ENCODE results near the gene IDH1.
"Not testable (repeated sequence)": the region's sequence is repeated elsewhere in the genome, so short reads cannot be mapped to it uniquely, and the experiment has no call there.

Gene IDH1

DNA sequence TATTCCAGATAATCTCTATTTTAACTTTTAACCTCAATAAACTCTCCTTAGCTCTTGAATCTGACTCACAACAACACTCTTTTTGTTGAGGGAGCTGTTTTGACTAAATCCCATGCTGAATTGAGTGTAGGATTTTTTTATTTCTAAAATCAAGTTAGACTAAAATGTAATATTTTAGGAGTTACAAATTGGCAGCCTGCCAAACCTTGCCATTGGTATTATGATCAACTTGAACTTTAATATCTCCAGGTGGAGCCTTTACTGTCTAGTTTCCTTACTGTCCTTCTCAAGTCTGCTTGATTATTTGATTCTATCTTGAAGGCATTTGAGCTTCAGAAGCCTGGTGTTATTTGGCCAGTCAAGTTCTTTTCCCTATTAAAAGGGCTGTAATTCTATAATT is 19.9 kb upstream of the IDH1 start:
- no peak overlapping the region for H2BK15ac ChIP-seq (ENCODE audit: low read length)
- H2BK5ac ChIP-seq (ENCODE audit: low read length), result no peak overlapping the region
- peaks cover 2% of the 10 kb centered on the region for H3K79me1 ChIP-seq (ENCODE audit: low read depth, low read length)
- no peak overlapping the region for H3K18ac ChIP-seq (ENCODE audit: low read length)
- peaks cover 16 to 85% of the 10 kb centered on the region in 2 donors for H3K36me3 ChIP-seq (replicated peaks in 1 of 2; ENCODE audit: control insufficient read depth in 2 of 2, insufficient read depth in 2 of 2, low read length in 2 of 2)
- no peak overlapping the region for H4K91ac ChIP-seq (ENCODE audit: low read depth, low read length, poor library complexity)
- DNase-seq (ENCODE audit: low spot score), result no peak
- H2BK120ac ChIP-seq (ENCODE audit: low read depth, low read length), result no peak overlapping the region
- H3K4me2 ChIP-seq (ENCODE audit: insufficient read depth, low read length, poor library complexity, severe bottlenecking), result no peak overlapping the region
- H3K9me3 ChIP-seq (replicated peaks in 1 of 2; ENCODE audit: control insufficient read depth in 2 of 2, insufficient read depth in 1 of 2, low read depth in 1 of 2, low read length in 2 of 2), result peaks cover 0 to 18% of the 10 kb centered on the region in 2 donors
- H2AFZ ChIP-seq (ENCODE audit: low read length), result no peak overlapping the region
- no peak overlapping the region for H3K4ac ChIP-seq (ENCODE audit: low read length)
- H3K27me3 ChIP-seq (ENCODE audit: control insufficient read depth in 3 of 3, insufficient read depth in 3 of 3, low read depth in 1 of 3, low read length in 3 of 3), result no peaks in the 10 kb centered on the region
- H2AK5ac ChIP-seq (ENCODE audit: low read depth, low read length), result no peak overlapping the region
- H3K9ac ChIP-seq (ENCODE audit: low read depth, low read length, poor library complexity), result no peak overlapping the region
- no peak overlapping the region for H3K4me3 ChIP-seq (ENCODE audit: low read length in 2 of 2)
- H3K4me1 ChIP-seq (ENCODE audit: control insufficient read depth in 2 of 2, insufficient read depth in 1 of 2, low read depth in 1 of 2, low read length in 2 of 2), result no peaks in the 10 kb centered on the region
- no peak overlapping the region for H2BK12ac ChIP-seq (ENCODE audit: low read length)
- no peak overlapping the region for H3K14ac ChIP-seq (ENCODE audit: low read length)
- H3K27ac ChIP-seq (replicated peaks; ENCODE audit: low read length), result no peak overlapping the region
- H4K8ac ChIP-seq (ENCODE audit: low read depth, low read length), result no peak overlapping the region
- H3K23ac ChIP-seq (ENCODE audit: low read depth, low read length, poor library complexity), result no peak overlapping the region

- H2BK15ac ChIP-seq (ENCODE audit: low read length), result no peak overlapping the region
- H2BK120ac ChIP-seq (ENCODE audit: low read depth, low read length), result no peak overlapping the region
- WGBS, 2 donors (ENCODE audit: extremely low coverage in 2 of 2, insufficient read length in 2 of 2, insufficient replicate concordance in 1 of 2), result no CpG with 5 or more reads among the region's 2 CpGs
- no peak overlapping the region for H3K23ac ChIP-seq (ENCODE audit: low read depth, low read length, poor library complexity)
- no peak overlapping the region for H2BK5ac ChIP-seq (ENCODE audit: low read length)
- no peak overlapping the region for H2AFZ ChIP-seq (ENCODE audit: low read length)
- no peak overlapping the region for H2BK12ac ChIP-seq (ENCODE audit: low read length)
- no peak overlapping the region for H3K9ac ChIP-seq (ENCODE audit: low read depth, low read length, poor library complexity)
- peaks cover 6 to 41% of the 10 kb centered on the region in 2 donors for H3K36me3 ChIP-seq (replicated peaks in 1 of 2; ENCODE audit: control insufficient read depth in 2 of 2, insufficient read depth in 2 of 2, low read length in 2 of 2)
- no peak overlapping the region for H4K8ac ChIP-seq (ENCODE audit: low read depth, low read length)
- peaks cover 4 to 6% of the 10 kb centered on the region in 2 donors for H3K4me1 ChIP-seq (ENCODE audit: control insufficient read depth in 2 of 2, insufficient read depth in 1 of 2, low read depth in 1 of 2, low read length in 2 of 2)
- H3K27me3 ChIP-seq (ENCODE audit: control insufficient read depth in 3 of 3, insufficient read depth in 3 of 3, low read depth in 1 of 3, low read length in 3 of 3), result no peaks in the 10 kb centered on the region
- no peak overlapping the region for H3K4ac ChIP-seq (ENCODE audit: low read length)
- no peak overlapping the region for H3K14ac ChIP-seq (ENCODE audit: low read length)
- no peak overlapping the region for H3K4me3 ChIP-seq (ENCODE audit: low read length in 2 of 2)
- no peak for DNase-seq (ENCODE audit: low spot score)
- no peak overlapping the region for H3K18ac ChIP-seq (ENCODE audit: low read length)
- H3K79me1 ChIP-seq (ENCODE audit: low read depth, low read length), result peaks cover 7% of the 10 kb centered on the region
- H3K27ac ChIP-seq (replicated peaks; ENCODE audit: low read length), result no peak overlapping the region
- no peak overlapping the region for H2AK5ac ChIP-seq (ENCODE audit: low read depth, low read length)
- H4K91ac ChIP-seq (ENCODE audit: low read depth, low read length, poor library complexity), result no peak overlapping the region
- H3K9me3 ChIP-seq (replicated peaks in 1 of 2; ENCODE audit: control insufficient read depth in 2 of 2, insufficient read depth in 1 of 2, low read depth in 1 of 2, low read length in 2 of 2), result no peaks in the 10 kb centered on the region
- no peak overlapping the region for H3K4me2 ChIP-seq (ENCODE audit: insufficient read depth, low read length, poor library complexity, severe bottlenecking)
Measured at GRCh38 chr2:208269091-208269490, 14.2 kb upstream of the IDH1 start.

- Histone ChIP-seq H2BK5ac (ENCODE audit: low read length) (no peak overlapping the region), H3K27ac (replicated peaks; ENCODE audit: low read length) (no peak overlapping the region), H3K36me3 (replicated peaks in 1 of 2; ENCODE audit: control insufficient read depth in 2 of 2, insufficient read depth in 2 of 2, low read length in 2 of 2) (peaks cover 2 to 33% of the 10 kb centered on the region in 2 donors), H3K4me1 (ENCODE audit: control insufficient read depth in 2 of 2, insufficient read depth in 1 of 2, low read depth in 1 of 2, low read length in 2 of 2) (peaks cover 4 to 6% of the 10 kb centered on the region in 2 donors), H3K4ac (ENCODE audit: low read length) (no peak overlapping the region), H2BK120ac (ENCODE audit: low read depth, low read length) (no peak overlapping the region), H4K91ac (ENCODE audit: low read depth, low read length, poor library complexity) (no peak overlapping the region), H2BK12ac (ENCODE audit: low read length) (no peak overlapping the region), H3K27me3 (ENCODE audit: control insufficient read depth in 3 of 3, insufficient read depth in 3 of 3, low read depth in 1 of 3, low read length in 3 of 3) (no peaks in the 10 kb centered on the region), H2AK5ac (ENCODE audit: low read depth, low read length) (no peak overlapping the region), H3K23ac (ENCODE audit: low read depth, low read length, poor library complexity) (no peak overlapping the region), H2AFZ (ENCODE audit: low read length) (no peak overlapping the region), H3K9me3 (replicated peaks in 1 of 2; ENCODE audit: control insufficient read depth in 2 of 2, insufficient read depth in 1 of 2, low read depth in 1 of 2, low read length in 2 of 2) (no peaks in the 10 kb centered on the region), H3K79me1 (ENCODE audit: low read depth, low read length) (peaks cover 5% of the 10 kb centered on the region), H3K14ac (ENCODE audit: low read length) (no peak overlapping the region), H3K18ac (ENCODE audit: low read length) (no peak overlapping the region), H3K4me3 (ENCODE audit: low read length in 2 of 2) (no peak overlapping the region), H3K4me2 (ENCODE audit: insufficient read depth, low read length, poor library complexity, severe bottlenecking) (no peak overlapping the region), H4K8ac (ENCODE audit: low read depth, low read length) (no peak overlapping the region), H2BK15ac (ENCODE audit: low read length) (no peak overlapping the region), H3K9ac (ENCODE audit: low read depth, low read length, poor library complexity) (no peak overlapping the region)
- no CpG with 5 or more reads among the region's 8 CpGs for WGBS, 2 donors (ENCODE audit: extremely low coverage in 2 of 2, insufficient read length in 2 of 2, insufficient replicate concordance in 1 of 2)
- no peak for DNase-seq (ENCODE audit: low spot score)
Measured at GRCh38 chr2:208268156-208268952, 13.5 kb upstream of the IDH1 start.

- not testable (repeated sequence) for H2BK15ac ChIP-seq (ENCODE audit: low read length); H4K8ac ChIP-seq (ENCODE audit: low read depth, low read length); H3K4me1 ChIP-seq (ENCODE audit: control insufficient read depth in 2 of 2, insufficient read depth in 1 of 2, low read depth in 1 of 2, low read length in 2 of 2); H2AK5ac ChIP-seq (ENCODE audit: low read depth, low read length); H3K18ac ChIP-seq (ENCODE audit: low read length); H3K9ac ChIP-seq (ENCODE audit: low read depth, low read length, poor library complexity); H3K23ac ChIP-seq (ENCODE audit: low read depth, low read length, poor library complexity); H2AFZ ChIP-seq (ENCODE audit: low read length); DNase-seq (ENCODE audit: low spot score); H3K4ac ChIP-seq (ENCODE audit: low read length); H3K14ac ChIP-seq (ENCODE audit: low read length); H3K4me2 ChIP-seq (ENCODE audit: insufficient read depth, low read length, poor library complexity, severe bottlenecking); H2BK120ac ChIP-seq (ENCODE audit: low read depth, low read length); H3K79me1 ChIP-seq (ENCODE audit: low read depth, low read length); H2BK12ac ChIP-seq (ENCODE audit: low read length); H2BK5ac ChIP-seq (ENCODE audit: low read length); H4K91ac ChIP-seq (ENCODE audit: low read depth, low read length, poor library complexity); H3K27me3 ChIP-seq (ENCODE audit: control insufficient read depth in 3 of 3, insufficient read depth in 3 of 3, low read depth in 1 of 3, low read length in 3 of 3); H3K9me3 ChIP-seq (replicated peaks in 1 of 2; ENCODE audit: control insufficient read depth in 2 of 2, insufficient read depth in 1 of 2, low read depth in 1 of 2, low read length in 2 of 2); H3K27ac ChIP-seq (replicated peaks; ENCODE audit: low read length)
- Histone ChIP-seq H3K4me3 (ENCODE audit: low read length in 2 of 2) (peak overlapping the region in 1 of 2 donors; percentile 67), H3K36me3 (replicated peaks in 1 of 2; ENCODE audit: control insufficient read depth in 2 of 2, insufficient read depth in 2 of 2, low read length in 2 of 2) (peaks cover 2 to 25% of the 10 kb centered on the region in 2 donors)
- WGBS, 2 donors (ENCODE audit: extremely low coverage in 2 of 2, insufficient read length in 2 of 2, insufficient replicate concordance in 1 of 2), result no CpG with 5 or more reads among the region's 22 CpGs
Measured at GRCh38 chr2:208267526-208267925, 12.7 kb upstream of the IDH1 start.
